ENCODE results near the gene MTFR1L. TPM values are rescaled to one million over a fixed set of nuclear protein-coding genes. Genes with fewer than 3 reads are reported as not detected.

The MTFR1L gene
- total RNA-seq, 1 experiment from 2014 or later: 28.9 TPM

- TF ChIP-seq AR (CRISPR knock-in tag; IDR thresholded peaks at IDR 0.05) (no peak), ZNF532 (CRISPR knock-in tag; IDR thresholded peaks at IDR 0.05; ENCODE audit: borderline replicate concordance) (no peak), GRHL2 (CRISPR knock-in tag; IDR thresholded peaks at IDR 0.05; ENCODE audit: insufficient replicate concordance, severe bottlenecking) (no peak), ZNF138 (CRISPR knock-in tag; conservative IDR thresholded peaks at IDR 0.05) (no peak), ZSCAN18 (CRISPR knock-in tag; IDR thresholded peaks at IDR 0.05) (no peak), NFE2L1 (CRISPR knock-in tag; IDR thresholded peaks at IDR 0.05) (no peak)
Observed at GRCh38 chr1:25871704-25872494, 52.1 kb downstream of the MTFR1L start (continued).

- TF ChIP-seq CREM (CRISPR knock-in tag; IDR thresholded peaks at IDR 0.05) (no peak), SMAD4 (CRISPR knock-in tag; IDR thresholded peaks at IDR 0.05) (no peak)
- DNase-seq (ENCODE audit: low spot score): no peak
- Mint-ChIP-seq H3K4me1 (peaks cover 29% of the 10 kb centered on the region), H3K36me3 (no peaks in the 10 kb centered on the region), H3K27ac (no peak overlapping the region), H3K27me3 (ENCODE audit: low read depth) (peaks cover 16% of the 10 kb centered on the region), H3K9me3 (no peaks in the 10 kb centered on the region), H3K4me3 (no peak overlapping the region)
- ChIA-PET POLR2A (no interaction called here), CTCF (no interaction called here)
- no peak for ATAC-seq
Observed at GRCh38 chr1:25872713-25873112, 53.0 kb downstream of the MTFR1L start.

GRCh38 chr1:25873120-25873519, 53.4 kb downstream of the MTFR1L start:
- Mint-ChIP-seq H3K4me1 (peaks cover 25% of the 10 kb centered on the region), H3K27ac (no peak overlapping the region), H3K27me3 (ENCODE audit: low read depth) (peaks cover 19% of the 10 kb centered on the region), H3K36me3 (no peaks in the 10 kb centered on the region), H3K4me3 (no peak overlapping the region), H3K9me3 (no peaks in the 10 kb centered on the region)
- ATAC-seq (no peak), DNase-seq (ENCODE audit: low spot score) (peak; percentile 11)
- ChIA-PET POLR2A (no interaction called here), CTCF (no interaction called here)
- TF ChIP-seq ATF6 (CRISPR knock-in tag; IDR thresholded peaks at IDR 0.05) (no peak), RORB (CRISPR knock-in tag; IDR thresholded peaks at IDR 0.05) (no peak), RELA (CRISPR knock-in tag; IDR thresholded peaks at IDR 0.05; ENCODE audit: borderline replicate concordance) (no peak), USF2 (CRISPR knock-in tag; IDR thresholded peaks at IDR 0.05) (no peak), SP1 (CRISPR knock-in tag; conservative IDR thresholded peaks at IDR 0.05) (no peak), NR1H2 (CRISPR knock-in tag; IDR thresholded peaks at IDR 0.05) (no peak), ZNF423 (CRISPR knock-in tag; IDR thresholded peaks at IDR 0.05) (no peak), FOXP4 (CRISPR knock-in tag; IDR thresholded peaks at IDR 0.05) (no peak), JUN (CRISPR knock-in tag; IDR thresholded peaks at IDR 0.05) (no peak)
